K562 (cell line): ENCODE results near the gene TULP1. TPM values are rescaled to one million over a fixed set of nuclear protein-coding genes. Genes with fewer than 3 reads are reported as not detected.

ENCODE experiments used
- BRCA1 ChIP-seq, 2 experiments: fragments of 450-650 bp in 1 of 2; sonication (generic) in 1 of 2; formaldehyde crosslinking in 1 of 2; IDR thresholded peaks; 2 replicates each; pipeline versions ENCODE4 v1.5.0 to v1.6.1; 2017 to 2020; ENCODE audit warnings: mild to moderate bottlenecking in 1 of 2, missing genetic modification reagents in 1 of 2
- BRF1 ChIP-seq: IDR thresholded peaks from 3 replicates; pipeline ENCODE4 v1.6.1; 2011; ENCODE audit warnings: borderline replicate concordance, mild to moderate bottlenecking; ENCODE audit not compliant: insufficient read length; ENCODE audit errors: extremely low read depth
- CXXC5 ChIP-seq: fragments of 250-450 bp; sonication (Bioruptor Pico); IDR thresholded peaks from 2 replicates; pipeline ENCODE4 v1.8.0; 2022; ENCODE audit warnings: inconsistent platforms, mild to moderate bottlenecking, moderate library complexity
- FOXA1 ChIP-seq: fragments of 450-650 bp; IDR thresholded peaks from 2 replicates; pipeline ENCODE4 v1.6.1; 2016; ENCODE audit warnings: mild to moderate bottlenecking, borderline replicate concordance
- KDM4B ChIP-seq, 2 experiments: fragments of 450-650 bp in 1 of 2; sonication (generic) in 1 of 2; IDR thresholded peaks; 2 replicates each; pipeline ENCODE4 v1.6.1; 2016 to 2017; ENCODE audit warnings: borderline replicate concordance in 2 of 2, antibody characterized with exemption in 1 of 2, low read depth in 1 of 2, mild to moderate bottlenecking in 1 of 2
- MED1 ChIP-seq: sonication (generic); formaldehyde crosslinking; IDR thresholded peaks from 2 replicates; pipeline ENCODE4 v1.8.1; 2023; ENCODE audit warnings: missing genetic modification reagents, borderline replicate concordance
- MTA3 ChIP-seq: fragments of 450-650 bp; formaldehyde crosslinking; IDR thresholded peaks from 2 replicates; pipeline ENCODE4 v1.6.1; 2017; ENCODE audit warnings: mild to moderate bottlenecking, borderline replicate concordance
- MYBL2 ChIP-seq, 2 experiments: fragments of 450-650 bp in 1 of 2; sonication (generic) in 1 of 2; formaldehyde crosslinking in 1 of 2; IDR thresholded peaks; 2 replicates each; pipeline versions ENCODE4 v1.6.1 to v1.8.1; 2017 to 2022; ENCODE audit warnings: borderline replicate concordance in 1 of 2, inconsistent platforms in 1 of 2, low read depth in 1 of 2, mild to moderate bottlenecking in 1 of 2, missing genetic modification reagents in 1 of 2, moderate library complexity in 1 of 2
- PHTF2 ChIP-seq: fragments of 250-450 bp; sonication (Bioruptor Pico); IDR thresholded peaks from 2 replicates; pipeline ENCODE4 v1.5.0; 2021; ENCODE audit warnings: mild to moderate bottlenecking
- POLR2A ChIP-seq: fragments of 450-650 bp; conservative IDR thresholded peaks from 2 replicates; pipeline ENCODE4 v1.6.1; 2016
- RBBP5 ChIP-seq: fragments of 200-600 bp; sonication (generic); IDR thresholded peaks from 2 replicates; pipeline ENCODE4 v1.6.1; 2012; ENCODE audit warnings: borderline replicate concordance, mild to moderate bottlenecking, low read length, control low read depth, inconsistent platforms; ENCODE audit not compliant: insufficient read depth, poor library complexity, severe bottlenecking
- RBM22 ChIP-seq: fragments of 200-400 bp; formaldehyde crosslinking; IDR thresholded peaks from 2 replicates; pipeline ENCODE4 v1.6.1; 2018; ENCODE audit warnings: low read length, low read depth; ENCODE audit not compliant: poor library complexity, severe bottlenecking
- U2AF1 ChIP-seq: fragments of 200-400 bp; formaldehyde crosslinking; optimal IDR thresholded peaks from 2 replicates; pipeline ENCODE3; 2017; ENCODE audit warnings: mild to moderate bottlenecking, low read depth, low read length, moderate library complexity
- ZNF354B ChIP-seq: fragments of 250-450 bp; sonication (Bioruptor Pico); IDR thresholded peaks from 2 replicates; pipeline ENCODE4 v1.4.0; 2020
- ZNF75A ChIP-seq: fragments of 450-650 bp; formaldehyde crosslinking; IDR thresholded peaks from 2 replicates; pipeline ENCODE4 v1.4.0; 2020; ENCODE audit warnings: mild to moderate bottlenecking
- polyA plus RNA-seq, 8 experiments: library from polyadenylated mRNA; depleted of rRNA in 4 of 8; stranded (reverse) in 5 of 8; unstranded in 3 of 8; fragments of >200 nt; fragmentation: Nextera tagmentation in 2 of 8; fragmentation: Illumina TruSeq in 1 of 8; extraction: Ambion mirVana in 2 of 8; extraction: Trizol in 1 of 8; gene quantifications; 2 replicates each; pipeline versions ENCODE4 v1.2.1 to v1.2.3, GENCODE V29; 2011 to 2014; ENCODE audit warnings: inconsistent platforms in 1 of 8, missing spikeins in 1 of 8
- total RNA-seq, 7 experiments: library from RNA; depleted of rRNA in 6 of 7; stranded (reverse); fragments of >200 nt in 6 of 7; fragmentation: Illumina TruSeq in 2 of 7; extraction: Trizol in 2 of 7; gene quantifications; 2 replicates each; pipeline versions ENCODE4 v1.2.1 to v1.2.3, GENCODE V29; 2011 to 2021; ENCODE audit warnings: low replicate concordance in 1 of 7
- TF ChIP-seq, protein P1 (sequence below): sonication (generic); formaldehyde crosslinking; IDR thresholded peaks from 2 replicates; pipeline ENCODE4 v1.8.0; 2022; ENCODE audit warnings: mild to moderate bottlenecking, missing genetic modification reagents, borderline replicate concordance
- TF ChIP-seq, protein P2 (sequence below): sonication (generic); formaldehyde crosslinking; IDR thresholded peaks from 2 replicates; pipeline ENCODE4 v1.8.1; 2023; ENCODE audit warnings: mild to moderate bottlenecking, missing genetic modification reagents
- TF ChIP-seq, protein P3 (sequence below): fragments of 250-450 bp; sonication (Bioruptor Pico); IDR thresholded peaks from 2 replicates; pipeline ENCODE4 v1.8.0; 2021; ENCODE audit warnings: borderline replicate concordance, mild to moderate bottlenecking, moderate library complexity; ENCODE audit not compliant: poor library complexity, severe bottlenecking
- TF ChIP-seq, protein P4 (sequence below): fragments of 250-450 bp; sonication (Bioruptor Pico); IDR thresholded peaks from 2 replicates; pipeline ENCODE4 v1.8.0; 2021; ENCODE audit warnings: moderate library complexity, mild to moderate bottlenecking, inconsistent platforms
- TF ChIP-seq, protein P5 (sequence below): sonication (generic); formaldehyde crosslinking; IDR thresholded peaks from 2 replicates; pipeline ENCODE4 v1.8.0; 2022; ENCODE audit warnings: missing genetic modification reagents, mild to moderate bottlenecking, borderline replicate concordance

Gene TULP1
- total and polyA plus RNA-seq, 9 of the 15 experiments (the other 6 are each of a cell fraction or from before 2014, with no cell fraction given), result 0.06 to 0.17 (median 0.09) TPM; not detected in 6

DNA sequence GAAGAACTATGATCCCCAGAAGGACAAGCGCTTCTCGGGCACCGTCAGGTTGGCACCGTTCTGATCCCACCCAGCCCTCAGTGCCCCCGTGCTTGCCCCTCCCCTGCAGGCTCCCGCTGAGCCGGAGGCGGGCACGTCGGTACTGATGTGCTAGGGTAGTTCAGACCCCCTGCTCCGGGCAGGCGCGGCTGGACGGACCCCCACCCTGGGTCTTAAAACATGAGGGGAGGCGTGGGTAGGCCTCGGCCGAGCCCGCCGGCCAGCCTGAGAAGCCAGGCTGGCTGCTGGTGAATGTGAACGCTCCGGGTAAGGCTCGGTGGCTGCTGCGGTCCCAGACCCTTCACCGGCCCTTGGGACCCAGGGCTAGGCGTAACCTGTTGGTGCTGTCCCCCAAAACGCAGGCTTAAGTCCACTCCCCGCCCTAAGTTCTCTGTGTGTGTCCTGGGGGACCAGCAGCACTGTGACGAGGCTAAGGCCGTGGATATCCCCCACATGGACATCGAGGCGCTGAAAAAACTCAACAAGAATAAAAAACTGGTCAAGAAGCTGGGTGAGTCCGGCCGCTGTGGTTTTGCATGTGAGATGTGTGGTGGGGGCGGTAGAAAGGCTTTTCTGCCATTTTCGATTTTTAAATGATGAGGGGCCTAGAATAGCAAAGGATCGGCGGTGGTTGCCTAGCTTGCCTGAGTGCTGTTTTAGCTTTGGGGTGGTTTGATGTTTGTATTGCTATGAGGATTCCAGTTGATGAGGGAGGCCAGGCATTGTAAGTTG, 43.5 kb downstream of the TULP1 start (continued):
- no peak for TF ChIP-seq BRCA1 (IDR thresholded peaks at IDR 0.05)
- TF ChIP-seq BRCA1 (CRISPR knock-in tag; IDR thresholded peaks at IDR 0.05), result peak; percentile 50; the same call in 1 of the 2 replicates
- no peak for TF ChIP-seq ZNF354B (CRISPR knock-in tag)
- no peak for TF ChIP-seq FOXA1
- TF ChIP-seq, protein P1, sequence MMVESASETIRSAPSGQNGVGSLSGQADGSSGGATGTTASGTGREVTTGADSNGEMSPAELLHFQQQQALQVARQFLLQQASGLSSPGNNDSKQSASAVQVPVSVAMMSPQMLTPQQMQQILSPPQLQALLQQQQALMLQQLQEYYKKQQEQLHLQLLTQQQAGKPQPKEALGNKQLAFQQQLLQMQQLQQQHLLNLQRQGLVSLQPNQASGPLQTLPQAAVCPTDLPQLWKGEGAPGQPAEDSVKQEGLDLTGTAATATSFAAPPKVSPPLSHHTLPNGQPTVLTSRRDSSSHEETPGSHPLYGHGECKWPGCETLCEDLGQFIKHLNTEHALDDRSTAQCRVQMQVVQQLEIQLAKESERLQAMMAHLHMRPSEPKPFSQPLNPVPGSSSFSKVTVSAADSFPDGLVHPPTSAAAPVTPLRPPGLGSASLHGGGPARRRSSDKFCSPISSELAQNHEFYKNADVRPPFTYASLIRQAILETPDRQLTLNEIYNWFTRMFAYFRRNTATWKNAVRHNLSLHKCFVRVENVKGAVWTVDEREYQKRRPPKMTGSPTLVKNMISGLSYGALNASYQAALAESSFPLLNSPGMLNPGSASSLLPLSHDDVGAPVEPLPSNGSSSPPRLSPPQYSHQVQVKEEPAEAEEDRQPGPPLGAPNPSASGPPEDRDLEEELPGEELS (CRISPR knock-in tag), result peak; percentile 86
- TF ChIP-seq, protein P2, sequence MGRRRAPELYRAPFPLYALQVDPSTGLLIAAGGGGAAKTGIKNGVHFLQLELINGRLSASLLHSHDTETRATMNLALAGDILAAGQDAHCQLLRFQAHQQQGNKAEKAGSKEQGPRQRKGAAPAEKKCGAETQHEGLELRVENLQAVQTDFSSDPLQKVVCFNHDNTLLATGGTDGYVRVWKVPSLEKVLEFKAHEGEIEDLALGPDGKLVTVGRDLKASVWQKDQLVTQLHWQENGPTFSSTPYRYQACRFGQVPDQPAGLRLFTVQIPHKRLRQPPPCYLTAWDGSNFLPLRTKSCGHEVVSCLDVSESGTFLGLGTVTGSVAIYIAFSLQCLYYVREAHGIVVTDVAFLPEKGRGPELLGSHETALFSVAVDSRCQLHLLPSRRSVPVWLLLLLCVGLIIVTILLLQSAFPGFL (CRISPR knock-in tag), result no peak
- no peak for TF ChIP-seq PHTF2 (CRISPR knock-in tag)
- 0 out of 4 replicates have a peak, but pooled peaks of 1 of the 2 experiments have one; percentile 23 for TF ChIP-seq KDM4B (IDR thresholded peaks at IDR 0.05; ENCODE audit: borderline replicate concordance in 2 of 2, low read depth in 1 of 2)
- no peak for TF ChIP-seq MED1 (CRISPR knock-in tag)
- TF ChIP-seq CXXC5 (CRISPR knock-in tag), result no peak
- TF ChIP-seq RBBP5, result no peak
- TF ChIP-seq MYBL2 (IDR thresholded peaks at IDR 0.05; ENCODE audit: low read depth), result no peak
- TF ChIP-seq MYBL2 (CRISPR knock-in tag; IDR thresholded peaks at IDR 0.05; ENCODE audit: borderline replicate concordance), result 0 out of 2 replicates have a peak, but pooled peaks have one; percentile 34
- TF ChIP-seq, protein P3, sequence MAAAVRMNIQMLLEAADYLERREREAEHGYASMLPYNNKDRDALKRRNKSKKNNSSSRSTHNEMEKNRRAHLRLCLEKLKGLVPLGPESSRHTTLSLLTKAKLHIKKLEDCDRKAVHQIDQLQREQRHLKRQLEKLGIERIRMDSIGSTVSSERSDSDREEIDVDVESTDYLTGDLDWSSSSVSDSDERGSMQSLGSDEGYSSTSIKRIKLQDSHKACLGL (CRISPR knock-in tag), result no peak
- peak; percentile 11 for TF ChIP-seq POLR2A
- no peak for TF ChIP-seq BRF1
- peak; percentile 24 for TF ChIP-seq RBM22
- no peak for TF ChIP-seq MTA3
- peak; percentile 4 for TF ChIP-seq U2AF1
- TF ChIP-seq, protein P4, sequence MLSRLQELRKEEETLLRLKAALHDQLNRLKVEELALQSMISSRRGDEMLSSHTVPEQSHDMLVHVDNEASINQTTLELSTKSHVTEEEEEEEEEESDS (CRISPR knock-in tag), result no peak
- no peak for TF ChIP-seq ZNF75A (CRISPR knock-in tag)
- TF ChIP-seq, protein P5, sequence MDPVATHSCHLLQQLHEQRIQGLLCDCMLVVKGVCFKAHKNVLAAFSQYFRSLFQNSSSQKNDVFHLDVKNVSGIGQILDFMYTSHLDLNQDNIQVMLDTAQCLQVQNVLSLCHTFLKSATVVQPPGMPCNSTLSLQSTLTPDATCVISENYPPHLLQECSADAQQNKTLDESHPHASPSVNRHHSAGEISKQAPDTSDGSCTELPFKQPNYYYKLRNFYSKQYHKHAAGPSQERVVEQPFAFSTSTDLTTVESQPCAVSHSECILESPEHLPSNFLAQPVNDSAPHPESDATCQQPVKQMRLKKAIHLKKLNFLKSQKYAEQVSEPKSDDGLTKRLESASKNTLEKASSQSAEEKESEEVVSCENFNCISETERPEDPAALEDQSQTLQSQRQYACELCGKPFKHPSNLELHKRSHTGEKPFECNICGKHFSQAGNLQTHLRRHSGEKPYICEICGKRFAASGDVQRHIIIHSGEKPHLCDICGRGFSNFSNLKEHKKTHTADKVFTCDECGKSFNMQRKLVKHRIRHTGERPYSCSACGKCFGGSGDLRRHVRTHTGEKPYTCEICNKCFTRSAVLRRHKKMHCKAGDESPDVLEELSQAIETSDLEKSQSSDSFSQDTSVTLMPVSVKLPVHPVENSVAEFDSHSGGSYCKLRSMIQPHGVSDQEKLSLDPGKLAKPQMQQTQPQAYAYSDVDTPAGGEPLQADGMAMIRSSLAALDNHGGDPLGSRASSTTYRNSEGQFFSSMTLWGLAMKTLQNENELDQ, result no peak
